Fibroblast of lung (primary cell): ENCODE results near the gene C19orf38. TPM values are rescaled to one million over a fixed set of nuclear protein-coding genes. Genes with fewer than 3 reads are reported as not detected.
A peak's percentile ranks its signal among the peaks of the same experiment; 100 is the strongest.

Experiments
- DNase-seq, 2 donors: peaks; one replicate each; pipeline versions ENCODE4 v3.0.0 to v3.0.0-alpha.2; 2010; ENCODE audit warnings: low read depth in 2 of 2
- H2AFZ ChIP-seq: 2 replicates; pipeline ENCODE4 v1.5.1; 2012; ENCODE audit warnings: low read length, control low read depth, inconsistent platforms
- H3K27ac ChIP-seq: 2 replicates; pipeline ENCODE4 v1.5.1; 2011; ENCODE audit warnings: low read length, control low read depth; ENCODE audit not compliant: insufficient read depth
- H3K27me3 ChIP-seq: 2 replicates; pipeline ENCODE4 v1.5.1; 2011; ENCODE audit warnings: mild to moderate bottlenecking, low read length; ENCODE audit not compliant: control insufficient read depth, insufficient read depth
- H3K36me3 ChIP-seq: 2 replicates; pipeline ENCODE4 v1.5.1; 2011; ENCODE audit warnings: low read length; ENCODE audit not compliant: control insufficient read depth, insufficient read depth
- H3K4me1 ChIP-seq: 2 replicates; pipeline ENCODE4 v1.5.1; 2011; ENCODE audit warnings: low read length; ENCODE audit not compliant: control insufficient read depth, insufficient read depth; ENCODE audit errors: extremely low read depth
- H3K4me2 ChIP-seq: 2 replicates; pipeline ENCODE4 v1.5.1; 2011; ENCODE audit warnings: low read length, control low read depth; ENCODE audit not compliant: insufficient read depth; ENCODE audit errors: extremely low read depth
- H3K4me3 ChIP-seq, 4 experiments: fragments of 200-600 bp in 1 of 4; sonication (generic) in 1 of 4; replicated peaks in 1 of 4; 2 replicates each; pipeline ENCODE4 v1.5.1; 2011 to 2016; ENCODE audit warnings: low read length in 4 of 4, low read depth in 3 of 4, mild to moderate bottlenecking in 3 of 4, control low read depth in 2 of 4, inconsistent platforms in 1 of 4, mixed read lengths in 1 of 4; ENCODE audit not compliant: insufficient read depth in 1 of 4; ENCODE audit errors: control extremely low read depth in 1 of 4
- H3K79me2 ChIP-seq: 2 replicates; pipeline ENCODE4 v1.5.1; 2012; ENCODE audit warnings: mild to moderate bottlenecking, low read length, inconsistent platforms; ENCODE audit not compliant: control insufficient read depth, insufficient read depth
- H3K9ac ChIP-seq: 2 replicates; pipeline ENCODE4 v1.5.1; 2011; ENCODE audit warnings: mild to moderate bottlenecking, low read length, control low read depth; ENCODE audit not compliant: insufficient read depth
- H3K9me3 ChIP-seq: 2 replicates; pipeline ENCODE4 v1.5.1; 2012; ENCODE audit warnings: low read depth, low read length; ENCODE audit not compliant: control insufficient read depth, insufficient read depth
- H4K20me1 ChIP-seq: 2 replicates; pipeline ENCODE4 v1.5.1; 2011; ENCODE audit warnings: low read length; ENCODE audit not compliant: control insufficient read depth, insufficient read depth; ENCODE audit errors: extremely low read depth
- CTCF ChIP-seq, 2 donors: IDR thresholded peaks in 1 of 2; conservative IDR thresholded peaks in 1 of 2; 1 replicate in 1 of 2; 2 replicates in 1 of 2; pipeline ENCODE4 v1.5.1; 2011 to 2012; ENCODE audit warnings: low read length in 2 of 2, control low read depth in 1 of 2, inconsistent platforms in 1 of 2, low read depth in 1 of 2, mild to moderate bottlenecking in 1 of 2
- EZH2 ChIP-seq: IDR thresholded peaks from 2 replicates; pipeline ENCODE4 v1.5.1; 2012; ENCODE audit warnings: low read length, control low read depth, mild to moderate bottlenecking; ENCODE audit errors: missing control alignments
- polyA plus RNA-seq, 2 donors: library from polyadenylated mRNA; depleted of rRNA in 1 of 2; stranded (reverse) in 1 of 2; unstranded in 1 of 2; fragments of >200 nt; gene quantifications; 2 replicates each; pipeline ENCODE4 v1.2.1, GENCODE V29; 2011 to 2012; ENCODE audit warnings: missing spikeins in 1 of 2
- total RNA-seq: library from RNA; depleted of rRNA; stranded (reverse); fragments of >200 nt; gene quantifications from 2 replicates; pipeline ENCODE4 v1.2.1, GENCODE V29; 2014

The C19orf38 gene
- total and polyA plus RNA-seq, 2 donors (not counting 1 experiment from before 2014, with no cell fraction given), result 0.08 to 1.3 TPM

GRCh38 chr19:10818301-10819123 lies 29.7 kb upstream of the C19orf38 start:
- H3K36me3 ChIP-seq, result peaks cover 39% of the 10 kb centered on the region
- H3K79me2 ChIP-seq, result peaks cover 32% of the 10 kb centered on the region
- H3K27me3 ChIP-seq, result no peaks in the 10 kb centered on the region
- H3K9ac ChIP-seq, result peak overlapping the region; percentile 48
- TF ChIP-seq CTCF (conservative IDR thresholded peaks at IDR 0.05 in 1 of 2, IDR thresholded peaks at IDR 0.05 in 1 of 2; ENCODE audit: low read depth in 1 of 2, low read length in 2 of 2) (no peak), EZH2 (no peak)
- no peak for DNase-seq
- peaks cover 15% of the 10 kb centered on the region for H3K4me1 ChIP-seq
- H3K4me3 ChIP-seq, result no peak overlapping the region
- H2AFZ ChIP-seq, result no peak overlapping the region
- H3K27ac ChIP-seq, result peak overlapping the region; percentile 95
- no peak overlapping the region for H3K4me2 ChIP-seq
- no peaks in the 10 kb centered on the region for H4K20me1 ChIP-seq
- H3K9me3 ChIP-seq, result no peaks in the 10 kb centered on the region

- Histone ChIP-seq H2AFZ (no peak overlapping the region), H3K9me3 (no peaks in the 10 kb centered on the region), H3K4me3 (no peak overlapping the region), H3K4me2 (no peak overlapping the region), H3K9ac (peak overlapping the region; percentile 26), H3K27ac (peak overlapping the region; percentile 95), H3K27me3 (no peaks in the 10 kb centered on the region), H3K79me2 (peaks cover 30% of the 10 kb centered on the region), H4K20me1 (no peaks in the 10 kb centered on the region), H3K4me1 (peaks cover 14% of the 10 kb centered on the region), H3K36me3 (peaks cover 40% of the 10 kb centered on the region)
- DNase-seq, result no peak
- TF ChIP-seq CTCF (conservative IDR thresholded peaks at IDR 0.05 in 1 of 2, IDR thresholded peaks at IDR 0.05 in 1 of 2; ENCODE audit: low read depth in 1 of 2, low read length in 2 of 2) (no peak), EZH2 (no peak)
Measured at GRCh38 chr19:10819124-10820060, 28.8 kb upstream of the C19orf38 start.

GRCh38 chr19:10820173-10820572 lies 28.0 kb upstream of the C19orf38 start:
- Histone ChIP-seq H3K4me2 (no peak overlapping the region), H3K4me3 (no peak overlapping the region), H3K36me3 (peaks cover 37% of the 10 kb centered on the region), H3K9me3 (no peaks in the 10 kb centered on the region), H3K4me1 (peaks cover 11% of the 10 kb centered on the region), H3K9ac (no peak overlapping the region), H2AFZ (no peak overlapping the region), H3K27ac (no peak overlapping the region), H3K79me2 (peaks cover 22% of the 10 kb centered on the region), H3K27me3 (no peaks in the 10 kb centered on the region), H4K20me1 (no peaks in the 10 kb centered on the region)
- TF ChIP-seq CTCF (conservative IDR thresholded peaks at IDR 0.05 in 1 of 2, IDR thresholded peaks at IDR 0.05 in 1 of 2; ENCODE audit: low read depth in 1 of 2, low read length in 2 of 2) (no peak), EZH2 (no peak)
- no peak for DNase-seq
